Ovary (tissue), 9 donors: ENCODE data around the gene HMGCS2. TPM values are rescaled to one million over a fixed set of nuclear protein-coding genes. Genes with fewer than 3 reads are reported as not detected.

Experiments used
- DNase-seq, 5 donors: peaks; one replicate each; pipeline ENCODE4 v3.0.0-alpha.2; 2019 to 2020
- H3K27ac ChIP-seq, 2 donors: fragments of 200-600 bp; one replicate each; pipeline versions ENCODE4 v1.5.1 to v1.8.0; 2019 to 2022
- H3K27me3 ChIP-seq: fragments of 200-600 bp; one replicate; pipeline ENCODE4 v1.8.0; 2022
- H3K36me3 ChIP-seq: fragments of 200-600 bp; sonication (generic); one replicate; pipeline ENCODE4 v1.5.1; 2019
- H3K4me1 ChIP-seq: one replicate; pipeline ENCODE4 v1.8.1; 2013; ENCODE audit warnings: mild to moderate bottlenecking, moderate library complexity; ENCODE audit not compliant: insufficient read depth
- H3K4me3 ChIP-seq: fragments of 200-600 bp; sonication (generic); one replicate; pipeline ENCODE4 v1.5.1; 2017
- H3K9me3 ChIP-seq, 2 donors: fragments of 200-600 bp in 1 of 2; sonication (generic) in 1 of 2; one replicate each; pipeline versions ENCODE4 v1.5.1 to v1.8.1; 2013 to 2019; ENCODE audit warnings: mild to moderate bottlenecking in 1 of 2, moderate library complexity in 1 of 2
- EP300 ChIP-seq: sonication (generic); formaldehyde crosslinking; IDR thresholded peaks from one replicate; pipeline ENCODE4 v1.6.1; 2017; ENCODE audit warnings: antibody characterized with exemption
- POLR2A ChIP-seq: fragments of 450-650 bp; IDR thresholded peaks from one replicate; pipeline ENCODE4 v1.6.1; 2017; ENCODE audit warnings: antibody characterized with exemption, mild to moderate bottlenecking, moderate library complexity
- WGBS, 3 donors: extraction: QIAGEN DNeasy Blood & Tissue Kit in 1 of 3; methylation state at CpG; one replicate each; pipeline versions ENCODE4 v1.1.5 to v1.1.7; 2013 to 2017; 5-methylcytosine and 5-hydroxymethylcytosine counted together
- intact Hi-C, 4 donors: fragments of 100-400 bp; cut with DNase I; formaldehyde crosslinking; loops; one replicate each; pipeline versions ENCODE4 v1.11.0 to v1.15.1; 2022 to 2023
- polyA plus RNA-seq, 2 donors: library from polyadenylated mRNA; stranded (reverse); fragments of 200-250 nt in 1 of 2; fragments of 350-450 nt in 1 of 2; fragmentation: Illumina TruSeq in 1 of 2; extraction: RNeasy Lipid Tissue Mini Kit (QIAGEN cat#74804) in 1 of 2; gene quantifications; one replicate each; pipeline ENCODE4 v1.2.3, GENCODE V29; 2013 to 2014
- total RNA-seq, 7 donors: library from RNA; depleted of rRNA in 2 of 7; stranded (reverse); fragments of >200 nt in 2 of 7; fragmentation: NEBNext Ultra II Directional in 3 of 7; extraction: Animal tissue kit (Norgen Biotek cat#: 25700) in 3 of 7; gene quantifications; one replicate each; pipeline versions ENCODE4 v1.1.0 to v1.2.4, GENCODE V29; 2016 to 2023
- TF ChIP-seq, protein P1 (sequence below), 3 donors: fragments of 450-650 bp in 2 of 3; fragments of 200-600 bp in 1 of 3; IDR thresholded peaks; one replicate each; pipeline versions ENCODE4 v1.5.1 to v1.8.0; 2016 to 2022; ENCODE audit warnings: antibody characterized with exemption in 3 of 3, mild to moderate bottlenecking in 1 of 3
- donor health status: DM: no; HTN: no; CAD: no; lungs with moderate emphysema.
- donor health status: DM: no; HTN: no; CAD: no.
- donor health status: Bipolar disorder and iron deficiency.
- donor health status: DM: yes; HTN: yes; CAD: no.
- donor health status: DM: no; HTN: no; CAD: no.
- donor health status: DM: yes; HTN: yes; CAD: no.

The HMGCS2 gene
- total and polyA plus RNA-seq, 9 donors = 0.12 to 1.7 (median 0.30) TPM; not detected in 2

DNA sequence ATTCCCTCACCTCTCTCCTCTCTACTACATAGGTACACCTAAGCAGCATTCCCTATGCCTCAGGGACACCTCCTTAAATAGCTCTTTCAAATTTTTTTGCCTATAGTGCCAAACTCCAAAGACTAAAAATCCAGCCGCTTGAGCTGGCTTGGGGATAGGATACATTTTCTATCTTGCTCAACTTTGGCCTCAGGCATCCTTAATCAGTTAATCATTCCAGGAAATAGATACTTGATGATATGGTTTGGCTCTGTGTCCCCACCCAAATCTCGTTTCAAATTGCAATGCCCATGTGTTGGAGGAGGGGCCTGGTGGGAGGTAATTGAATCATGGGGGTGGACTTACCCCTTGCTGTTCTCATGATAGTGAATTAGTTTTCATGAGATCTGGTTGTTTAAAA, 68.4 kb downstream of the HMGCS2 start:
- TF ChIP-seq EP300 = no peak
- TF ChIP-seq POLR2A = no peak
- TF ChIP-seq, protein P1, sequence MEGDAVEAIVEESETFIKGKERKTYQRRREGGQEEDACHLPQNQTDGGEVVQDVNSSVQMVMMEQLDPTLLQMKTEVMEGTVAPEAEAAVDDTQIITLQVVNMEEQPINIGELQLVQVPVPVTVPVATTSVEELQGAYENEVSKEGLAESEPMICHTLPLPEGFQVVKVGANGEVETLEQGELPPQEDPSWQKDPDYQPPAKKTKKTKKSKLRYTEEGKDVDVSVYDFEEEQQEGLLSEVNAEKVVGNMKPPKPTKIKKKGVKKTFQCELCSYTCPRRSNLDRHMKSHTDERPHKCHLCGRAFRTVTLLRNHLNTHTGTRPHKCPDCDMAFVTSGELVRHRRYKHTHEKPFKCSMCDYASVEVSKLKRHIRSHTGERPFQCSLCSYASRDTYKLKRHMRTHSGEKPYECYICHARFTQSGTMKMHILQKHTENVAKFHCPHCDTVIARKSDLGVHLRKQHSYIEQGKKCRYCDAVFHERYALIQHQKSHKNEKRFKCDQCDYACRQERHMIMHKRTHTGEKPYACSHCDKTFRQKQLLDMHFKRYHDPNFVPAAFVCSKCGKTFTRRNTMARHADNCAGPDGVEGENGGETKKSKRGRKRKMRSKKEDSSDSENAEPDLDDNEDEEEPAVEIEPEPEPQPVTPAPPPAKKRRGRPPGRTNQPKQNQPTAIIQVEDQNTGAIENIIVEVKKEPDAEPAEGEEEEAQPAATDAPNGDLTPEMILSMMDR (IDR thresholded peaks at IDR 0.05) = no peak
- Histone ChIP-seq H3K4me3 (no peak overlapping the region), H3K9me3 (peaks cover 0 to 4% of the 10 kb centered on the region in 2 donors), H3K27ac (no peak overlapping the region), H3K27me3 (no peaks in the 10 kb centered on the region), H3K4me1 (no peaks in the 10 kb centered on the region), H3K36me3 (no peaks in the 10 kb centered on the region)
- DNase-seq = no peak
- WGBS, 3 donors = 78 to 82% (median 82%) methylated on average over 2 of the region's 2 CpGs
- intact Hi-C loops = no loop called here

Other genes starting within 250 kb of the HMGCS2 start
- gene ZNF697, start 120.6 kb downstream of the HMGCS2 start, total RNA-seq = 1 to 10 TPM; 3.0 to 9.1 (median 6.7) TPM
- 1 to 10 TPM; 3.6 to 6.2 TPM for gene ZNF697, start 120.6 kb downstream of the HMGCS2 start, polyA plus RNA-seq
- 100 to 1,000 TPM in 3 of 7 donors, 10 to 100 TPM in 4; 34.1 to 488 (median 61.6) TPM for gene PHGDH, start 57.0 kb downstream of the HMGCS2 start, total RNA-seq
- 10 to 100 TPM; 62.8 to 68.2 TPM for gene PHGDH, start 57.0 kb downstream of the HMGCS2 start, polyA plus RNA-seq
- gene REG4, start 42.6 kb upstream of the HMGCS2 start, total RNA-seq = 1 to 10 TPM in 1 of 7 donors, under 1 TPM in 1, not detected in 5; 0.36 to 2.4 TPM
- gene REG4, start 42.6 kb upstream of the HMGCS2 start, polyA plus RNA-seq = not detected
- gene ADAM30, start 127.6 kb upstream of the HMGCS2 start, total RNA-seq = not detected
- not detected for gene ADAM30, start 127.6 kb upstream of the HMGCS2 start, polyA plus RNA-seq